ENCODE data around the gene REN.

DNA sequence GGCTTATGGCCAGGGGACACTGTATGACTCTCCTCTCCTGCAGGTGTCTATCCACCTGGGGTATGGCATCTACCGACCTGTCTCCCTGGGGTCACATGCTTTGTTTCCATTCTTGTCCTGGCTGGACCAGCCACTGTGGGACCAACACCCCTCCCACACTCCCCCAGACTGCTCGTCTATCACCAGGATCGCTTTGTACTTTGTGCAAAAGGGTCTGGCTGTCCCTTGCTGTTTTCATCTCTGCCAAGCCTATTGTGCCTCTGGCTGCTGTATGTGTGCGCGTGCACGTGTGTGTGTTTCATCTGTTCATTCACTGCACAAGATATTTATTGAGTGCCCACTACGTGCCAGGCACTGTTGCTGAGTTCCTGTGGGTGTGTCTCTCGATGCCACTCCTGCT lies 39.8 kb downstream of the REN start:
- no peak for TF ChIP-seq CTCF (conservative IDR thresholded peaks at IDR 0.05; ENCODE audit: low read length)
- TF ChIP-seq EZH2phosphoT487 (IDR thresholded peaks at IDR 0.05; ENCODE audit: borderline replicate concordance): no peak

Data from Loucy (cell line).